Peyer's patch (tissue), 4 donors: ENCODE data around the gene HTT. TPM values are rescaled to one million over a fixed set of nuclear protein-coding genes. Genes with fewer than 3 reads are reported as not detected.
A peak's percentile ranks its signal among the peaks of the same experiment; 100 is the strongest.
"Not testable (repeated sequence)": the region's sequence is repeated elsewhere in the genome, so short reads cannot be mapped to it uniquely, and the experiment has no call there.

Source experiments
- DNase-seq, 3 donors: peaks; one replicate each; pipeline ENCODE4 v3.0.0-alpha.2; 2017 to 2019
- H3K27ac ChIP-seq, 4 donors: fragments of 200-600 bp; sonication (generic); one replicate each; pipeline ENCODE4 v1.5.1; 2016 to 2019
- H3K27me3 ChIP-seq, 2 donors: fragments of 200-600 bp; sonication (generic); one replicate each; pipeline ENCODE4 v1.5.1; 2019
- H3K36me3 ChIP-seq, 3 donors: fragments of 200-600 bp; sonication (generic); one replicate each; pipeline ENCODE4 v1.5.1; 2016 to 2019
- H3K4me1 ChIP-seq, 4 donors: fragments of 200-600 bp; sonication (generic); one replicate each; pipeline ENCODE4 v1.5.1; 2016 to 2019
- H3K4me3 ChIP-seq, 4 donors: fragments of 200-600 bp; sonication (generic); 1 replicate in 3 of 4; 2 replicates in 1 of 4; pipeline ENCODE4 v1.5.1; 2016 to 2019; ENCODE audit warnings: mild to moderate bottlenecking in 1 of 4
- H3K9me3 ChIP-seq, 4 donors: fragments of 200-600 bp; sonication (generic); one replicate each; pipeline ENCODE4 v1.5.1; 2016 to 2019; ENCODE audit warnings: mild to moderate bottlenecking in 1 of 4
- POLR2A ChIP-seq, 2 donors: fragments of 450-650 bp; IDR thresholded peaks; one replicate each; pipeline ENCODE4 v1.5.1; 2017; ENCODE audit warnings: antibody characterized with exemption in 2 of 2, mild to moderate bottlenecking in 2 of 2, moderate library complexity in 2 of 2
- total RNA-seq, 4 donors: library from RNA; depleted of rRNA; stranded (reverse); fragments of >200 nt; gene quantifications; one replicate each; pipeline ENCODE4 v1.1.0, GENCODE V29; 2016
- TF ChIP-seq, protein P1 (sequence below), 6 experiments: fragments of 450-650 bp in 4 of 6; fragments of 200-600 bp in 2 of 6; sonication (generic) in 1 of 6; IDR thresholded peaks; one replicate each; pipeline ENCODE4 v1.5.1; 2017 to 2019; ENCODE audit warnings: antibody characterized with exemption in 6 of 6, mild to moderate bottlenecking in 3 of 6, moderate library complexity in 1 of 6

HTT gene
- total RNA-seq, 4 donors from 2014 or later = 62.3 to 133 (median 113) TPM

GRCh38 chr4:3135155-3136011 is 60.9 kb downstream of the HTT start:
- no peaks in the 10 kb centered on the region for H3K9me3 ChIP-seq
- H3K27ac ChIP-seq = no peak overlapping the region
- peaks cover 0 to 85% (median 0%) of the 10 kb centered on the region in 3 donors for H3K36me3 ChIP-seq
- no peak for DNase-seq
- H3K4me3 ChIP-seq = no peak overlapping the region
- H3K4me1 ChIP-seq = no peaks in the 10 kb centered on the region
- no peak for TF ChIP-seq POLR2A (IDR thresholded peaks at IDR 0.05)
- TF ChIP-seq, protein P1, sequence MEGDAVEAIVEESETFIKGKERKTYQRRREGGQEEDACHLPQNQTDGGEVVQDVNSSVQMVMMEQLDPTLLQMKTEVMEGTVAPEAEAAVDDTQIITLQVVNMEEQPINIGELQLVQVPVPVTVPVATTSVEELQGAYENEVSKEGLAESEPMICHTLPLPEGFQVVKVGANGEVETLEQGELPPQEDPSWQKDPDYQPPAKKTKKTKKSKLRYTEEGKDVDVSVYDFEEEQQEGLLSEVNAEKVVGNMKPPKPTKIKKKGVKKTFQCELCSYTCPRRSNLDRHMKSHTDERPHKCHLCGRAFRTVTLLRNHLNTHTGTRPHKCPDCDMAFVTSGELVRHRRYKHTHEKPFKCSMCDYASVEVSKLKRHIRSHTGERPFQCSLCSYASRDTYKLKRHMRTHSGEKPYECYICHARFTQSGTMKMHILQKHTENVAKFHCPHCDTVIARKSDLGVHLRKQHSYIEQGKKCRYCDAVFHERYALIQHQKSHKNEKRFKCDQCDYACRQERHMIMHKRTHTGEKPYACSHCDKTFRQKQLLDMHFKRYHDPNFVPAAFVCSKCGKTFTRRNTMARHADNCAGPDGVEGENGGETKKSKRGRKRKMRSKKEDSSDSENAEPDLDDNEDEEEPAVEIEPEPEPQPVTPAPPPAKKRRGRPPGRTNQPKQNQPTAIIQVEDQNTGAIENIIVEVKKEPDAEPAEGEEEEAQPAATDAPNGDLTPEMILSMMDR (IDR thresholded peaks at IDR 0.05) = no peak
- H3K27me3 ChIP-seq = no peaks in the 10 kb centered on the region

DNA sequence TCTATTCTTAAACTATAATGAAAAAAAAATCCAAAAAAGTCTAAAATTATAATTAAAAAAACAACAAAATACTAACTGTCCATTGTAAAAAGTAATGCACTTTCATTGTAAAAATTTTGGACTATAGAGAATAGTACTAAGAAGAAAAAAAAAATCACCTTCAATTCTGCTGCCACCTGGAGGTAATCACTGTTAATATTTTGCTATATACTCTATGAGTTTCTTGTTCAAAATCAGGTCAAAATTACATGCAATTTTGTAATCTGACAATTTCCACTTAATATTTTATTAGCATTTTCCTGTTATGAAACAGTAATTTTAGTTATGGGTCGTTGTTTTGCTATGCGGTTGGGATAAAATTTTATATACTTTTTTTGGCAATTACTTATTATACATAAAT is 62.0 kb downstream of the HTT start:
- no peak for DNase-seq
- peaks cover 0 to 85% (median 0%) of the 10 kb centered on the region in 3 donors for H3K36me3 ChIP-seq
- H3K27ac ChIP-seq = no peak overlapping the region
- no peaks in the 10 kb centered on the region for H3K27me3 ChIP-seq
- no peaks in the 10 kb centered on the region for H3K4me1 ChIP-seq
- H3K9me3 ChIP-seq = no peaks in the 10 kb centered on the region
- TF ChIP-seq, protein P1 (IDR thresholded peaks at IDR 0.05) = peak in 4 of 6 experiments; percentile 8 to 22 (median 19)
- TF ChIP-seq POLR2A (IDR thresholded peaks at IDR 0.05) = no peak
- H3K4me3 ChIP-seq = no peak overlapping the region

DNA sequence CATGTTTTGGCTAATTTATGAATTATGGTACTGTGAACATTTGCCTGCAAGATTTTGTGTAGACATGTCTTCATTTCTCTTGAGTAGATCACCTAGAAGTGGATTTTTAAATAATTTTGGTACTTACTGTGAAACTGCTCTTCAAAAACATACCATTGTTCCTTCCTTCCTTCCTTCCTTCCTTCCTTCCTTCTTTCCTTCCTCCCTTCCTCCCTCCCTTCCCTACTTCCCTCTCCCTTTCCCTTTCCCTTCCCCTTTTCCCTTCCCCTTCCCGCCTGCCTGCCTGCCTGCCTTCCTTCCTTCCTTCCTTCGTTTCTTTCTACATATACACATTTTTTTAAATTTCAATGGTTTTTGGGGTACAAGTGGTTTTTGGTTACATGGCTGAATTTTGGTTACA is 63.4 kb downstream of the HTT start:
- TF ChIP-seq, protein P1 (IDR thresholded peaks at IDR 0.05) = no peak
- no peak for TF ChIP-seq POLR2A (IDR thresholded peaks at IDR 0.05)
- Histone ChIP-seq H3K27me3 (no peaks in the 10 kb centered on the region), H3K9me3 (no peaks in the 10 kb centered on the region), H3K4me1 (no peaks in the 10 kb centered on the region), H3K27ac (no peak overlapping the region), H3K36me3 (peaks cover 0 to 81% (median 0%) of the 10 kb centered on the region in 3 donors), H3K4me3 (no peak overlapping the region)
- DNase-seq = no peak

- no peaks in the 10 kb centered on the region for H3K9me3 ChIP-seq
- no peaks in the 10 kb centered on the region for H3K27me3 ChIP-seq
- H3K4me1 ChIP-seq = no peaks in the 10 kb centered on the region
- H3K4me3 ChIP-seq = no peak overlapping the region
- H3K27ac ChIP-seq = no peak overlapping the region
- DNase-seq = no peak
- no peak for TF ChIP-seq POLR2A (IDR thresholded peaks at IDR 0.05)
- TF ChIP-seq, protein P1 (IDR thresholded peaks at IDR 0.05) = peak in 1 of 6 experiments; percentile 16
- H3K36me3 ChIP-seq = peaks cover 0 to 92% (median 0%) of the 10 kb centered on the region in 3 donors
These were observed 70.9 kb downstream of the HTT start for GRCh38 chr4:3145234-3145924.

DNA sequence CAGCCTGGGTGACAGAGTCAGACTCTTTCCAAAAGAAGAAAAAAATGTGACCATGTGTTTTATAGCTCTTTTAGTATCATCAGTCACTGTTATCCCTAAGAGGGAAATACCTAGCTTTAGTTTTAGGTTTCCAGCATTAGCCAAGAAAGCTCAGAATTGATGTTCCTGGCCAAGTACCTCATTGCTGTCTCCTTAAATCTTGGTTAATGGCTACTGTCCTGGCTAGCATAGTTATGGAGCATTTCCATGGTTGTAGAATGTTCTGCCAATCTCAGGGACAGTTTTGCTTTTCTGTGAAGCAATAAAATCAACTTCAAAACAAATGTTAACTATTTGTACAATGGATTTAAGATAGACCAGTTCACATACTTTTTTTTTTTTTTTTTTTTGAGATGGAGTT is 74.4 kb downstream of the HTT start:
- H3K27ac ChIP-seq = no peak overlapping the region
- H3K27me3 ChIP-seq = no peaks in the 10 kb centered on the region
- H3K9me3 ChIP-seq = no peaks in the 10 kb centered on the region
- H3K36me3 ChIP-seq = peaks cover 0 to 95% (median 0%) of the 10 kb centered on the region in 3 donors
- TF ChIP-seq, protein P1 (IDR thresholded peaks at IDR 0.05) = no peak
- TF ChIP-seq POLR2A (IDR thresholded peaks at IDR 0.05) = no peak
- H3K4me3 ChIP-seq = no peak overlapping the region
- H3K4me1 ChIP-seq = no peaks in the 10 kb centered on the region
- DNase-seq = no peak

- not testable (repeated sequence) for H3K27me3 ChIP-seq, DNase-seq, H3K4me1 ChIP-seq, H3K27ac ChIP-seq, H3K4me3 ChIP-seq, H3K9me3 ChIP-seq
- peaks cover 0 to 98% (median 0%) of the 10 kb centered on the region in 3 donors for H3K36me3 ChIP-seq
These were observed 76.8 kb downstream of the HTT start for GRCh38 chr4:3151238-3151637.
